ENCODE results near the gene ABCB11. TPM values are rescaled to one million over a fixed set of nuclear protein-coding genes. Genes with fewer than 3 reads are reported as not detected.
"Not testable (repeated sequence)": the region's sequence is repeated elsewhere in the genome, so short reads cannot be mapped to it uniquely, and the experiment has no call there.

Gene ABCB11
- total RNA-seq, 1 donor from 2014 or later = not detected

- Mint-ChIP-seq H3K27ac (no peak overlapping the region), H3K9me3 (peaks cover 13% of the 10 kb centered on the region), H3K27me3 (ENCODE audit: insufficient read depth) (peaks cover 45% of the 10 kb centered on the region), H3K36me3 (ENCODE audit: low read depth) (no peaks in the 10 kb centered on the region), H3K4me1 (ENCODE audit: low read depth) (no peaks in the 10 kb centered on the region), H3K4me3 (no peak overlapping the region)
- no peak for DNase-seq (ENCODE audit: low spot score)
- intact Hi-C loops (cut with micrococcal nuclease) = no loop called here
These were observed 82.4 kb downstream of the ABCB11 start for GRCh38 chr2:168948621-168949212.

GRCh38 chr2:168945508-168945907 is 85.6 kb downstream of the ABCB11 start:
- H3K9me3 Mint-ChIP-seq = no peaks in the 10 kb centered on the region

GRCh38 chr2:168944065-168944464 is 87.1 kb downstream of the ABCB11 start:
- Mint-ChIP-seq H3K27me3 (ENCODE audit: insufficient read depth) (peaks cover 20% of the 10 kb centered on the region), H3K36me3 (ENCODE audit: low read depth) (no peaks in the 10 kb centered on the region), H3K9me3 (no peaks in the 10 kb centered on the region), H3K4me3 (no peak overlapping the region), H3K27ac (no peak overlapping the region), H3K4me1 (ENCODE audit: low read depth) (no peaks in the 10 kb centered on the region)
- no peak for DNase-seq (ENCODE audit: low spot score)
- intact Hi-C loops (cut with micrococcal nuclease) = no loop called here

More at GRCh38 chr2:168945508-168945907, 85.6 kb downstream of the ABCB11 start:
- Mint-ChIP-seq H3K36me3 (ENCODE audit: low read depth) (no peaks in the 10 kb centered on the region), H3K27me3 (ENCODE audit: insufficient read depth) (peaks cover 24% of the 10 kb centered on the region), H3K4me1 (ENCODE audit: low read depth) (no peaks in the 10 kb centered on the region), H3K4me3 (no peak overlapping the region), H3K27ac (no peak overlapping the region)
- intact Hi-C loops (cut with micrococcal nuclease) = no loop called here
- DNase-seq (ENCODE audit: low spot score) = no peak

DNA sequence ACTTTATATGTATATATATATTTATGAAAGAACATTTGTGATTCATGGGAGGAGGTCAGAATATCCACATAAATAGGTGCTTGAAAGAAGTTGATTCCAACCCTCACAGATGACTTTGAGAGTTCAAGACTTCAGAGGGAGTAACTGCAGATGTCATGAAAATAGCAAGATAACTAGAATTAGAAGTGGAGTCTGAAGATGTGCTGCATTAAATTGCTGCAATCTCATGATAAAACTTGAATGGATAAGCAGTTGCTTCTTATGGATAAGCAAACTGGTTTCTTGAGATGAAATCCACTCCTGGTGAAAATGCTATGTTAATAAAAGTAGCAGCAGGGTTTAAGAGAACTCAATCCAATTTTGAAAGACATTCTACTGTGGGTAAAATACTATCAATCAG is 89.8 kb downstream of the ABCB11 start:
- no peak for DNase-seq (ENCODE audit: low spot score)
- intact Hi-C loops (cut with micrococcal nuclease) = no loop called here
- H3K27me3 Mint-ChIP-seq (ENCODE audit: insufficient read depth) = peaks cover 15% of the 10 kb centered on the region
- H3K4me1 Mint-ChIP-seq (ENCODE audit: low read depth) = no peaks in the 10 kb centered on the region
- no peaks in the 10 kb centered on the region for H3K9me3 Mint-ChIP-seq
- no peak overlapping the region for H3K4me3 Mint-ChIP-seq
- no peaks in the 10 kb centered on the region for H3K36me3 Mint-ChIP-seq (ENCODE audit: low read depth)
- H3K27ac Mint-ChIP-seq = no peak overlapping the region

DNA sequence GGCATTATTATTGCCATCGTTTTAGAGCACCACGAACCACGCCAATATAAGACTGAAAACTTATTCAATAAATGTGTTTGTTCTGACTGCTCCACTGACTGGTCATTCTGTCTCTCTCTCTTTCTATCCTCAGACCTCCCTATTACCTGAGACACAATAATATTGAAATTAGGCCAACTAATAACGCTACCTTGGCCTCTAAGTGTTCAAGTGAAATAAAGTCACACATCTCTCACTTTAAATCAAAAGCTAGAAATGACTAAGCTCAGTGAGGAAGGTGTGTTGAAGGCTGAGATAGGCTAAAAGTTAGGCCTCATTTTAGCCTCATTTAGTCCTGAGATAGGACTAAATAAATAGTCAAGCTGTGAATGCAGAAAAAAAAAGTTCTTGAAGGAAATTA is 91.2 kb downstream of the ABCB11 start:
- no peaks in the 10 kb centered on the region for H3K4me1 Mint-ChIP-seq (ENCODE audit: low read depth)
- no peak for DNase-seq (ENCODE audit: low spot score)
- intact Hi-C loops (cut with micrococcal nuclease) = no loop called here
- no peaks in the 10 kb centered on the region for H3K36me3 Mint-ChIP-seq (ENCODE audit: low read depth)
- H3K4me3 Mint-ChIP-seq = no peak overlapping the region
- peaks cover 16% of the 10 kb centered on the region for H3K27me3 Mint-ChIP-seq (ENCODE audit: insufficient read depth)
- H3K9me3 Mint-ChIP-seq = no peaks in the 10 kb centered on the region
- H3K27ac Mint-ChIP-seq = no peak overlapping the region

DNA sequence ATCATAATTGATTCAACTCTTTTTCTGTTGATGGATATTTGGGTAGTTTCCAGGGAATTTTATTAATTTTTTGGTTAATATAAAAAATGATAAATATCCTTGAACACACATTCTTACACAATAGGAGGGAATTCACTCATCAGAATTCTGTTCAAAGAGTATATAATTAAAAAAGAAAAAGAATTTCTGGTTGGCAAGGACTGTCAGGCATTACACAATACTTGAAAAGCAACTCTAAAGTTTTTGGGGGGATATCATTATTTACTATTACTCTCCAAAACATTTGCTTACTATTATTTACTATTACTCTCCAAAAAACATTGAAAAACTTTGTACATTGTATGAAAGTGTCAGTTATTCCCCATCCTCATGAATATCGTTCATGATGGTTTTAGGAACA is 92.1 kb downstream of the ABCB11 start:
- no peaks in the 10 kb centered on the region for H3K9me3 Mint-ChIP-seq
- no peak overlapping the region for H3K27ac Mint-ChIP-seq
- intact Hi-C loops (cut with micrococcal nuclease) = no loop called here
- no peaks in the 10 kb centered on the region for H3K4me1 Mint-ChIP-seq (ENCODE audit: low read depth)
- no peaks in the 10 kb centered on the region for H3K36me3 Mint-ChIP-seq (ENCODE audit: low read depth)
- H3K27me3 Mint-ChIP-seq (ENCODE audit: insufficient read depth) = peaks cover 17% of the 10 kb centered on the region
- no peak for DNase-seq (ENCODE audit: low spot score)
- H3K4me3 Mint-ChIP-seq = no peak overlapping the region

- no peak overlapping the region for H3K27ac Mint-ChIP-seq
- no peaks in the 10 kb centered on the region for H3K36me3 Mint-ChIP-seq (ENCODE audit: low read depth)
- intact Hi-C loops (cut with micrococcal nuclease) = no loop called here
- no peaks in the 10 kb centered on the region for H3K9me3 Mint-ChIP-seq
- no peak for DNase-seq (ENCODE audit: low spot score)
- no peaks in the 10 kb centered on the region for H3K4me1 Mint-ChIP-seq (ENCODE audit: low read depth)
- no peak overlapping the region for H3K4me3 Mint-ChIP-seq
- peaks cover 15% of the 10 kb centered on the region for H3K27me3 Mint-ChIP-seq (ENCODE audit: insufficient read depth)
These were observed 95.1 kb downstream of the ABCB11 start for GRCh38 chr2:168935810-168936581.

DNA sequence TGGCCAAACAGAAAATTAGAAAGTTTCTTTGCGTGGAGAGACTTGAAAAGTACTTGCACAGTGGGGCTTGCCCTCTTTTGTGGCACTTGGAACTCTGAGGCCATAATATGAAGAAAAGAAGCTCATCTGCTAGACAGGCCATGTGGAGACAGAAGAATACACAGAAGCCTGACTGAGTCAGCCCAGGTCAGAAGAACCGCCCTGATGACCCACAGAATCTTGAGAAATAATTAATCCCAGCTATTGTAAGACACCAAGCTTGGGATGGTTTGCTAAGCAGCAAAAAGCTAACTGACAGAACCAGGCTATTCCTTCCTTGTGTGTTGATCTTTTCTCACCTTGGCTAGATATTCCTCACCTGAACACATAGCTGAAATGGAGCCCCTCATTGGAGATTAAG is 96.3 kb downstream of the ABCB11 start:
- no peaks in the 10 kb centered on the region for H3K9me3 Mint-ChIP-seq
- no peaks in the 10 kb centered on the region for H3K36me3 Mint-ChIP-seq (ENCODE audit: low read depth)
- no peak overlapping the region for H3K4me3 Mint-ChIP-seq
- DNase-seq (ENCODE audit: low spot score) = no peak
- no peak overlapping the region for H3K27ac Mint-ChIP-seq
- intact Hi-C loops (cut with micrococcal nuclease) = no loop called here
- H3K4me1 Mint-ChIP-seq (ENCODE audit: low read depth) = no peaks in the 10 kb centered on the region
- peaks cover 25% of the 10 kb centered on the region for H3K27me3 Mint-ChIP-seq (ENCODE audit: insufficient read depth)

GRCh38 chr2:168932174-168932573 is 99.0 kb downstream of the ABCB11 start:
- intact Hi-C loops (cut with micrococcal nuclease); H3K4me3 Mint-ChIP-seq; H3K9me3 Mint-ChIP-seq; H3K4me1 Mint-ChIP-seq (ENCODE audit: low read depth); DNase-seq (ENCODE audit: low spot score); H3K27ac Mint-ChIP-seq; H3K36me3 Mint-ChIP-seq (ENCODE audit: low read depth): not testable (repeated sequence)
- peaks cover 34% of the 10 kb centered on the region for H3K27me3 Mint-ChIP-seq (ENCODE audit: insufficient read depth)

- Mint-ChIP-seq H3K27ac (no peak overlapping the region), H3K27me3 (ENCODE audit: insufficient read depth) (peaks cover 38% of the 10 kb centered on the region), H3K4me1 (ENCODE audit: low read depth) (no peaks in the 10 kb centered on the region), H3K9me3 (no peaks in the 10 kb centered on the region), H3K4me3 (no peak overlapping the region), H3K36me3 (ENCODE audit: low read depth) (no peaks in the 10 kb centered on the region)
- no peak for DNase-seq (ENCODE audit: low spot score)
- intact Hi-C loops (cut with micrococcal nuclease) = no loop called here
These were observed 100.9 kb downstream of the ABCB11 start for GRCh38 chr2:168930242-168930641.

- peaks cover 28% of the 10 kb centered on the region for H3K27me3 Mint-ChIP-seq (ENCODE audit: insufficient read depth)
- H3K27ac Mint-ChIP-seq = no peak overlapping the region
- DNase-seq (ENCODE audit: low spot score) = no peak
- H3K4me1 Mint-ChIP-seq (ENCODE audit: low read depth) = no peaks in the 10 kb centered on the region
- no peaks in the 10 kb centered on the region for H3K9me3 Mint-ChIP-seq
- intact Hi-C loops (cut with micrococcal nuclease) = no loop called here
- no peaks in the 10 kb centered on the region for H3K36me3 Mint-ChIP-seq (ENCODE audit: low read depth)
- H3K4me3 Mint-ChIP-seq = no peak overlapping the region
These were observed 102.1 kb downstream of the ABCB11 start for GRCh38 chr2:168929031-168929430.

GRCh38 chr2:168928113-168928831 is 102.9 kb downstream of the ABCB11 start:
- DNase-seq (ENCODE audit: low spot score) = no peak
- Mint-ChIP-seq H3K27me3 (ENCODE audit: insufficient read depth) (peaks cover 32% of the 10 kb centered on the region), H3K4me3 (no peak overlapping the region), H3K36me3 (ENCODE audit: low read depth) (no peaks in the 10 kb centered on the region), H3K4me1 (ENCODE audit: low read depth) (no peaks in the 10 kb centered on the region), H3K9me3 (no peaks in the 10 kb centered on the region), H3K27ac (no peak overlapping the region)
- intact Hi-C loops (cut with micrococcal nuclease) = no loop called here

Measured in activated T-helper 1 cell treated with anti-CD3 and anti-CD28 coated beads, Interleukin-12 subunit alpha, Interleukin-12 subunit beta, Interleukin-2, Interleukin-4 antibody, amounts not matched to agents 30 ng/mL and 10 ng/mL and 1 ng/mL, durations not matched to agents 14 hours and 24 hours and 36 hours (primary cell).